Body of pancreas (tissue), 4 donors: ENCODE measurements around the gene FAAP24. TPM values are rescaled to one million over a fixed set of nuclear protein-coding genes. Genes with fewer than 3 reads are reported as not detected.
"Not testable (repeated sequence)": the region's sequence is repeated elsewhere in the genome, so short reads cannot be mapped to it uniquely, and the experiment has no call there.

ENCODE experiments used
- ATAC-seq: fragments of 150-250 bp; one replicate; pipeline ENCODE4 v1.9.1; 2016
- DNase-seq, 4 donors: peaks; one replicate each; pipeline ENCODE4 v3.0.0-alpha.2; 2019
- H3K27ac ChIP-seq, 4 donors: fragments of 200-600 bp; sonication (generic); 1 replicate in 3 of 4; 2 replicates in 1 of 4; pipeline versions ENCODE4 v1.5.1 to v1.6.1; 2016 to 2019; ENCODE audit warnings: mild to moderate bottlenecking in 1 of 4, mixed read lengths in 1 of 4, moderate library complexity in 1 of 4
- H3K27me3 ChIP-seq, 2 donors: fragments of 200-600 bp; sonication (generic); one replicate each; pipeline ENCODE4 v1.6.0; 2016; ENCODE audit warnings: mild to moderate bottlenecking in 1 of 2
- H3K36me3 ChIP-seq, 2 donors: fragments of 200-600 bp; sonication (generic); replicated peaks in 1 of 2; 2 replicates each; pipeline ENCODE4 v1.5.1; 2016; ENCODE audit warnings: low read depth in 2 of 2; ENCODE audit not compliant: insufficient read depth in 1 of 2
- H3K4me1 ChIP-seq: fragments of 200-600 bp; sonication (generic); one replicate; pipeline ENCODE4 v1.6.0; 2016
- H3K4me3 ChIP-seq, 2 donors: fragments of 200-600 bp; sonication (generic); 1 replicate in 1 of 2; 2 replicates in 1 of 2; pipeline ENCODE4 v1.5.1; 2016 to 2019
- H3K9me3 ChIP-seq, 3 donors: fragments of 200-600 bp; sonication (generic); 1 replicate in 2 of 3; 2 replicates in 1 of 3; pipeline ENCODE4 v1.5.1; 2016
- CTCF ChIP-seq, 7 experiments: fragments of 450-650 bp in 4 of 7; fragments of 200-600 bp in 3 of 7; sonication (generic) in 3 of 7; IDR thresholded peaks; one replicate each; pipeline ENCODE4 v1.5.1; 2016 to 2019; ENCODE audit warnings: antibody characterized with exemption in 7 of 7
- POLR2A ChIP-seq, 3 donors: fragments of 450-650 bp; IDR thresholded peaks; one replicate each; pipeline ENCODE4 v1.6.1; 2016; ENCODE audit warnings: antibody characterized with exemption in 3 of 3, mild to moderate bottlenecking in 2 of 3
- WGBS, 2 donors: methylation state at CpG; one replicate each; pipeline ENCODE4 v1.1.5; 2017; 5-methylcytosine and 5-hydroxymethylcytosine counted together
- intact Hi-C: fragments of 100-400 bp; cut with DNase I; formaldehyde crosslinking; loops from one replicate; pipeline ENCODE4 v1.15.1; 2023
- total RNA-seq, 2 donors: library from RNA; depleted of rRNA; stranded (reverse); fragments of >200 nt; gene quantifications; one replicate each; pipeline ENCODE4 v1.1.0, GENCODE V29; 2016

The FAAP24 gene
- total RNA-seq, 2 donors from 2014 or later, result 4.9 TPM; not detected in 1

- intact Hi-C loops, result no loop called here
- ATAC-seq (no peak), DNase-seq (no peak)
- Histone ChIP-seq H3K36me3 (no peaks in the 10 kb centered on the region), H3K4me3 (no peak overlapping the region), H3K4me1 (peaks cover 11% of the 10 kb centered on the region), H3K27ac (peak overlapping the region in 1 of 4 donors; percentile 25), H3K27me3 (no peaks in the 10 kb centered on the region), H3K9me3 (no peaks in the 10 kb centered on the region)
- TF ChIP-seq POLR2A (IDR thresholded peaks at IDR 0.05), result no peak
- TF ChIP-seq CTCF (IDR thresholded peaks at IDR 0.05), result no peak
- WGBS, 2 donors, result 90 to 92% methylated on average over 4 of the region's 4 CpGs
Observed at GRCh38 chr19:33000910-33001309, 28.9 kb downstream of the FAAP24 start.

GRCh38 chr19:33002126-33002865 lies 30.3 kb downstream of the FAAP24 start:
- intact Hi-C loops, H3K36me3 ChIP-seq, ATAC-seq, H3K27me3 ChIP-seq, H3K9me3 ChIP-seq, H3K4me3 ChIP-seq: not testable (repeated sequence)
- Histone ChIP-seq H3K27ac (peak overlapping the region in 3 of 4 donors; percentile 30 to 48 (median 48)), H3K4me1 (peaks cover 11% of the 10 kb centered on the region)
- 72 to 87% methylated on average over 10 to 15 of the region's 15 CpGs for WGBS, 2 donors
- peak; percentile 16 to 38 (median 24) for DNase-seq

- H3K4me3 ChIP-seq, H3K27me3 ChIP-seq, DNase-seq, H3K36me3 ChIP-seq, H3K9me3 ChIP-seq, intact Hi-C loops: not testable (repeated sequence)
- Histone ChIP-seq H3K4me1 (peaks cover 11% of the 10 kb centered on the region), H3K27ac (peak overlapping the region in 3 of 4 donors; percentile 40 to 51 (median 48))
- peak; percentile 63 for ATAC-seq
- WGBS, 2 donors, result 51 to 56% methylated on average over 6 of the region's 6 CpGs
Observed at GRCh38 chr19:33003424-33004024, 31.5 kb downstream of the FAAP24 start.

- no peak for ATAC-seq
- DNase-seq, result no peak
Observed at GRCh38 chr19:33005440-33005839, 33.4 kb downstream of the FAAP24 start.

GRCh38 chr19:33008738-33009137 lies 36.7 kb downstream of the FAAP24 start:
- H3K4me3 ChIP-seq, result no peak overlapping the region
- no peak overlapping the region for H3K27ac ChIP-seq
- H3K4me1 ChIP-seq, result no peaks in the 10 kb centered on the region
- intact Hi-C loops, result no loop called here
- ATAC-seq (no peak), DNase-seq (no peak)
- no peak for TF ChIP-seq POLR2A (IDR thresholded peaks at IDR 0.05)
- TF ChIP-seq CTCF (IDR thresholded peaks at IDR 0.05), result no peak
- WGBS, 2 donors, result 90 to 100% methylated on average over 4 of the region's 4 CpGs
- no peaks in the 10 kb centered on the region for H3K27me3 ChIP-seq
- H3K36me3 ChIP-seq, result no peaks in the 10 kb centered on the region
- no peaks in the 10 kb centered on the region for H3K9me3 ChIP-seq

More at GRCh38 chr19:33005440-33005839, 33.4 kb downstream of the FAAP24 start:
- TF ChIP-seq POLR2A (IDR thresholded peaks at IDR 0.05), result no peak
- no peak for TF ChIP-seq CTCF (IDR thresholded peaks at IDR 0.05)
- no peaks in the 10 kb centered on the region for H3K27me3 ChIP-seq
- H3K36me3 ChIP-seq, result no peaks in the 10 kb centered on the region
- no peak overlapping the region for H3K4me3 ChIP-seq
- H3K9me3 ChIP-seq, result no peaks in the 10 kb centered on the region
- H3K4me1 ChIP-seq, result peaks cover 11% of the 10 kb centered on the region
- 42 to 44% methylated on average over 5 of the region's 5 CpGs for WGBS, 2 donors
- peak overlapping the region in 2 of 4 donors; percentile 10 to 63 for H3K27ac ChIP-seq
- intact Hi-C loops, result no loop called here

- ATAC-seq, H3K9me3 ChIP-seq, DNase-seq, H3K4me1 ChIP-seq, H3K27ac ChIP-seq, H3K27me3 ChIP-seq, H3K4me3 ChIP-seq, H3K36me3 ChIP-seq, intact Hi-C loops: not testable (repeated sequence)
- WGBS, 2 donors, result 95 to 96% methylated on average over 4 of the region's 4 CpGs
Observed at GRCh38 chr19:33010891-33011290, 38.8 kb downstream of the FAAP24 start.
